Panc1 (cell line): ENCODE measurements around the gene SERTAD3. TPM values are rescaled to one million over a fixed set of nuclear protein-coding genes. Genes with fewer than 3 reads are reported as not detected.

Experiments
- ATAC-seq: fragments of 200-7000 bp; cut with Tn5 transposase; 2 replicates; pipeline ENCODE4 v1.9.1; 2020; ENCODE audit warnings: mild to moderate bottlenecking, moderate library complexity
- BruUV-seq: library from RNA; stranded (reverse); fragments of 400-500 nt; replicated peaks from 2 replicates; lab custom pipeline; 2021; lab: Mats Ljungman, UMichigan
- CTCF ChIA-PET: fragments of 300-600 bp; sonication (Branson Sonifier 250); formaldehyde crosslinking; loops from one replicate; lab custom pipeline; 2022; ENCODE audit warnings: antibody characterized with exemption; lab: Charles Lee
- POLR2A ChIA-PET: fragments of 300-600 bp; sonication (Branson Sonifier 250); formaldehyde crosslinking; loops from one replicate; lab custom pipeline; 2022; ENCODE audit warnings: antibody characterized with exemption; lab: Charles Lee
- DNase-seq: peaks from one replicate; pipeline ENCODE4 v3.0.0-alpha.2; 2010; ENCODE audit warnings: low read depth, low spot score
- H3K27ac ChIP-seq: 2 replicates; pipeline ENCODE4 v1.5.1; 2011; ENCODE audit warnings: mild to moderate bottlenecking, low read length, inconsistent platforms
- H3K27me3 ChIP-seq: fragments of 200-500 bp; sonication (Bioruptor generic); 2 replicates; pipeline ENCODE4 v1.6.0; 2014; ENCODE audit warnings: low read length, inconsistent platforms; ENCODE audit not compliant: control insufficient read depth, insufficient read depth
- H3K36me3 ChIP-seq: fragments of 200-500 bp; sonication (Bioruptor generic); 2 replicates; pipeline ENCODE4 v1.5.1; 2014; ENCODE audit warnings: inconsistent platforms, mild to moderate bottlenecking, low read length, moderate library complexity; ENCODE audit not compliant: control insufficient read depth, insufficient read depth
- H3K4me1 ChIP-seq: 2 replicates; pipeline ENCODE4 v1.5.1; 2011; ENCODE audit warnings: inconsistent platforms, mild to moderate bottlenecking, low read length, moderate library complexity; ENCODE audit not compliant: control insufficient read depth, insufficient read depth
- H3K4me3 ChIP-seq, 2 experiments: 2 replicates each; pipeline ENCODE4 v1.5.1; 2011 to 2012; ENCODE audit warnings: low read depth in 2 of 2, low read length in 2 of 2, mild to moderate bottlenecking in 2 of 2, inconsistent platforms in 1 of 2, moderate library complexity in 1 of 2
- H3K9me3 ChIP-seq: fragments of 200-500 bp; sonication (Bioruptor generic); 2 replicates; pipeline ENCODE4 v1.5.1; 2014; ENCODE audit warnings: low read depth, mild to moderate bottlenecking, inconsistent platforms, low read length, moderate library complexity; ENCODE audit not compliant: control insufficient read depth, insufficient read depth
- CTCF ChIP-seq: fragments of 450-650 bp; IDR thresholded peaks from 2 replicates; pipeline ENCODE4 v1.5.1; 2017; ENCODE audit warnings: mild to moderate bottlenecking
- POLR2AphosphoS5 ChIP-seq: IDR thresholded peaks from 2 replicates; pipeline ENCODE4 v1.6.1; 2012; ENCODE audit warnings: mild to moderate bottlenecking, low read depth, low read length, moderate library complexity
- REST ChIP-seq, 2 experiments: IDR thresholded peaks; 2 replicates each; pipeline ENCODE4 v1.6.1; 2011 to 2012; ENCODE audit warnings: low read depth in 2 of 2, control low read depth in 1 of 2, low read length in 1 of 2, mild to moderate bottlenecking in 1 of 2, moderate library complexity in 1 of 2; ENCODE audit not compliant: insufficient read depth in 1 of 2
- SIN3A ChIP-seq: IDR thresholded peaks from 2 replicates; pipeline ENCODE4 v1.6.1; 2012; ENCODE audit warnings: low read depth, mild to moderate bottlenecking, low read length, moderate library complexity, borderline replicate concordance; ENCODE audit not compliant: insufficient read depth
- TCF7L2 ChIP-seq: IDR thresholded peaks from 2 replicates; pipeline ENCODE4 v1.6.1; 2011; ENCODE audit warnings: mild to moderate bottlenecking, low read depth, low read length, inconsistent platforms
- in situ Hi-C: cut with HindIII; loops from 2 replicates; pipeline ENCODE4 v1.10.0; 2016; ENCODE audit warnings: low sequenced_read_pairs, low pct_unique_long_range_greater_than_20kb
- intact Hi-C: fragments of 100-400 bp; cut with micrococcal nuclease; formaldehyde crosslinking; loops from one replicate; pipeline ENCODE4 v1.10.0; 2022; ENCODE audit not compliant: unreplicated experiment
- total RNA-seq: library from RNA; stranded (reverse); gene quantifications from one replicate; pipeline ENCODE4 v1.2.1, GENCODE V29; 2021; ENCODE audit not compliant: unreplicated experiment

Gene SERTAD3
- total RNA-seq, 1 experiment from 2014 or later = 35.7 TPM

GRCh38 chr19:40395956-40396355, 48.2 kb downstream of the SERTAD3 start:
- Histone ChIP-seq H3K27me3 (no peaks in the 10 kb centered on the region), H3K9me3 (no peaks in the 10 kb centered on the region), H3K27ac (no peak overlapping the region), H3K36me3 (no peaks in the 10 kb centered on the region), H3K4me1 (no peaks in the 10 kb centered on the region), H3K4me3 (no peak overlapping the region)
- TF ChIP-seq CTCF (no peak), TCF7L2 (no peak), SIN3A (no peak), REST (IDR thresholded peaks at IDR 0.05; ENCODE audit: insufficient read depth in 1 of 2, low read depth in 2 of 2, low read length in 1 of 2) (no peak), POLR2AphosphoS5 (no peak)
- ChIA-PET POLR2A (no interaction called here), CTCF (no interaction called here)
- in situ Hi-C loops (no loop called here), intact Hi-C loops (no loop called here)
- BruUV-seq = no TSS peak
- no peak for ATAC-seq
- no peak for DNase-seq

- BruUV-seq = no TSS peak
- ChIA-PET POLR2A (no interaction called here), CTCF (no interaction called here)
- intact Hi-C loops (no loop called here), in situ Hi-C loops (no loop called here)
- H3K4me1 ChIP-seq = no peaks in the 10 kb centered on the region
- no peak for DNase-seq
- H3K27ac ChIP-seq = no peak overlapping the region
- no peak for ATAC-seq
- TF ChIP-seq TCF7L2 (no peak), REST (IDR thresholded peaks at IDR 0.05; ENCODE audit: insufficient read depth in 1 of 2, low read depth in 2 of 2, low read length in 1 of 2) (no peak), CTCF (no peak), POLR2AphosphoS5 (no peak), SIN3A (no peak)
- no peaks in the 10 kb centered on the region for H3K36me3 ChIP-seq
- H3K9me3 ChIP-seq = no peaks in the 10 kb centered on the region
- no peak overlapping the region for H3K4me3 ChIP-seq
- no peaks in the 10 kb centered on the region for H3K27me3 ChIP-seq
These were observed 49.3 kb downstream of the SERTAD3 start for GRCh38 chr19:40394816-40395210.
